Skeletal muscle tissue (tissue), 4 donors: ENCODE measurements around the gene PPIP5K1. TPM values are rescaled to one million over a fixed set of nuclear protein-coding genes. Genes with fewer than 3 reads are reported as not detected.

Experiments used
- H3K27ac ChIP-seq: one replicate; pipeline ENCODE4 v1.7.0; 2013; ENCODE audit warnings: mild to moderate bottlenecking, low read depth, low read length, inconsistent platforms
- H3K27me3 ChIP-seq, 3 donors: one replicate each; pipeline ENCODE4 v1.7.0; 2013; ENCODE audit warnings: low read length in 3 of 3; ENCODE audit not compliant: control insufficient read depth in 3 of 3, insufficient read depth in 3 of 3
- H3K36me3 ChIP-seq, 3 donors: one replicate each; pipeline ENCODE4 v1.7.0; 2013; ENCODE audit warnings: low read length in 3 of 3; ENCODE audit not compliant: control insufficient read depth in 3 of 3, insufficient read depth in 3 of 3
- H3K4me1 ChIP-seq, 3 donors: one replicate each; pipeline ENCODE4 v1.7.0; 2013; ENCODE audit warnings: low read length in 3 of 3, mild to moderate bottlenecking in 3 of 3; ENCODE audit not compliant: control insufficient read depth in 3 of 3, insufficient read depth in 3 of 3
- H3K4me3 ChIP-seq, 3 donors: one replicate each; pipeline ENCODE4 v1.7.0; 2013; ENCODE audit warnings: low read length in 3 of 3
- H3K9ac ChIP-seq, 3 donors: one replicate each; pipeline ENCODE4 v1.7.0; 2013; ENCODE audit warnings: low read length in 3 of 3, mild to moderate bottlenecking in 3 of 3, moderate library complexity in 2 of 3, low read depth in 1 of 3
- H3K9me3 ChIP-seq, 3 donors: one replicate each; pipeline ENCODE4 v1.7.0; 2013; ENCODE audit warnings: low read length in 3 of 3; ENCODE audit not compliant: control insufficient read depth in 3 of 3
- total RNA-seq: library from RNA; depleted of rRNA; stranded (reverse); fragments of >200 nt; gene quantifications from one replicate; pipeline ENCODE4 v1.2.3, GENCODE V29; 2014
- donor health status: Osteomylitis.

PPIP5K1 gene
- total RNA-seq, 1 donor from 2014 or later = 8.9 TPM

DNA sequence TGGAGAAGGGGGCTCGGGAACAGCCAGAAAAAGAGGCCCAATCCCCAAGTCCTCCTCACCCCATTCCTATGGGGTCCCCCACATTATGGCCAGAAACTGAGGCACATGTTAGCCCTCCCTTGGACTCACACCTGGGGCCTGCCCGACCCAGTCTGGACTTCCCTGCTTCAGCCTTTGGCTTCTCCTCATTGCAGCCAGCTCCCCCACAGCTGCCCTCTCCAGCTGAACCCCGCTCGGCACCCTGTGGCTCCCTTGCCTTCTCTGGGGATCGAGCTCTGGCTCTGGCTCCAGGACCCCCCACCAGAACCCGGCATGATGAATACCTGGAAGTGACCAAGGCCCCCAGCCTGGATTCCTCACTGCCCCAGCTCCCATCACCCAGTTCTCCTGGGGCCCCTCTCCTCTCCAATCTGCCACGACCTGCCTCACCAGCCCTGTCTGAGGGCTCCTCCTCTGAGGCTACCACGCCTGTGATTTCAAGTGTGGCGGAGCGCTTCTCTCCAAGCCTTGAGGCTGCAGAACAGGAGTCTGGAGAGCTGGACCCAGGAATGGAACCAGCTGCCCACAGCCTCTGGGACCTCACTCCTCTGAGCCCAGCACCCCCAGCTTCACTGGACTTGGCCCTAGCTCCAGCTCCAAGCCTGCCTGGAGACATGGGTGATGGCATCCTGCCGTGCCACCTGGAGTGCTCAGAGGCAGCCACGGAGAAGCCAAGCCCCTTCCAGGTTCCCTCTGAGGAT, 62.0 kb downstream of the PPIP5K1 start:
- Histone ChIP-seq H3K36me3 (peaks cover 9 to 20% (median 16%) of the 10 kb centered on the region in 3 donors), H3K9ac (no peak overlapping the region), H3K27ac (no peak overlapping the region), H3K4me3 (no peak overlapping the region), H3K9me3 (no peaks in the 10 kb centered on the region), H3K27me3 (no peaks in the 10 kb centered on the region), H3K4me1 (peaks cover 5 to 13% (median 10%) of the 10 kb centered on the region in 3 donors)

DNA sequence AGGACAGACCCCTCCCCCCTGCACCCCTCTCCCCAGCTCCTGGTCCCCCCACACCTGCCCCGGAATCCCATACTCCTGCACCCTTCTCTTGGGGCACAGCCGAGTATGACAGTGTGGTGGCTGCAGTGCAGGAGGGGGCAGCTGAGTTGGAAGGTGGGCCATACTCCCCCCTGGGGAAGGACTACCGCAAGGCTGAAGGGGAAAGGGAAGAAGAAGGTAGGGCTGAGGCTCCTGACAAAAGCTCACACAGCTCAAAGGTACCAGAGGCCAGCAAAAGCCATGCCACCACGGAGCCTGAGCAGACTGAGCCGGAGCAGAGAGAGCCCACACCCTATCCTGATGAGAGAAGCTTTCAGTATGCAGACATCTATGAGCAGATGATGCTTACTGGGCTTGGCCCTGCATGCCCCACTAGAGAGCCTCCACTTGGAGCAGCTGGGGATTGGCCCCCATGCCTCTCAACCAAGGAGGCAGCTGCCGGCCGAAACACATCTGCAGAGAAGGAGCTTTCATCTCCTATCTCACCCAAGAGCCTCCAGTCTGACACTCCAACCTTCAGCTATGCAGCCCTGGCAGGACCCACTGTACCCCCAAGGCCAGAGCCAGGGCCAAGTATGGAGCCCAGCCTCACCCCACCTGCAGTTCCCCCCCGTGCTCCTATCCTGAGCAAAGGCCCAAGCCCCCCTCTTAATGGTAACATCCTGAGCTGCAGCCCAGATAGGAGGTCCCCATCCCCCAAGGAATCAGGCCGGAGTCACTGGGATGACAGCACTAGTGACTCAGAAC, 62.8 kb downstream of the PPIP5K1 start:
- peaks cover 16 to 23% (median 16%) of the 10 kb centered on the region in 3 donors for H3K36me3 ChIP-seq
- H3K27ac ChIP-seq = no peak overlapping the region
- H3K4me1 ChIP-seq = peaks cover 5 to 13% (median 10%) of the 10 kb centered on the region in 3 donors
- H3K27me3 ChIP-seq = no peaks in the 10 kb centered on the region
- H3K4me3 ChIP-seq = no peak overlapping the region
- H3K9me3 ChIP-seq = no peaks in the 10 kb centered on the region
- no peak overlapping the region for H3K9ac ChIP-seq

DNA sequence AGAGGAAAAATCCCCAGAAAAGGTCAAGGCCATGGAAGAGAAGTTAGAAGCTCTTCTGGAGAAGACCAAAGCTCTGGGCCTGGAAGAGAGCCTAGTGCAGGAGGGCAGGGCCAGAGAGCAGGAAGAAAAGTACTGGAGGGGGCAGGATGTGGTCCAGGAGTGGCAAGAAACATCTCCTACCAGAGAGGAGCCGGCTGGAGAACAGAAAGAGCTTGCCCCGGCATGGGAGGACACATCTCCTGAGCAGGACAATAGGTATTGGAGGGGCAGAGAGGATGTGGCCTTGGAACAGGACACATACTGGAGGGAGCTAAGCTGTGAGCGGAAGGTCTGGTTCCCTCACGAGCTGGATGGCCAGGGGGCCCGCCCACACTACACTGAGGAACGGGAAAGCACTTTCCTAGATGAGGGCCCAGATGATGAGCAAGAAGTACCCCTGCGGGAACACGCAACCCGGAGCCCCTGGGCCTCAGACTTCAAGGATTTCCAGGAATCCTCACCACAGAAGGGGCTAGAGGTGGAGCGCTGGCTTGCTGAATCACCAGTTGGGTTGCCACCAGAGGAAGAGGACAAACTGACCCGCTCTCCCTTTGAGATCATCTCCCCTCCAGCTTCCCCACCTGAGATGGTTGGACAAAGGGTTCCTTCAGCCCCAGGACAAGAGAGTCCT, 63.6 kb downstream of the PPIP5K1 start:
- peaks cover 23 to 31% (median 24%) of the 10 kb centered on the region in 3 donors for H3K36me3 ChIP-seq
- no peak overlapping the region for H3K27ac ChIP-seq
- no peaks in the 10 kb centered on the region for H3K9me3 ChIP-seq
- no peaks in the 10 kb centered on the region for H3K27me3 ChIP-seq
- no peak overlapping the region for H3K9ac ChIP-seq
- peaks cover 0 to 11% (median 8%) of the 10 kb centered on the region in 3 donors for H3K4me1 ChIP-seq
- H3K4me3 ChIP-seq = no peak overlapping the region

DNA sequence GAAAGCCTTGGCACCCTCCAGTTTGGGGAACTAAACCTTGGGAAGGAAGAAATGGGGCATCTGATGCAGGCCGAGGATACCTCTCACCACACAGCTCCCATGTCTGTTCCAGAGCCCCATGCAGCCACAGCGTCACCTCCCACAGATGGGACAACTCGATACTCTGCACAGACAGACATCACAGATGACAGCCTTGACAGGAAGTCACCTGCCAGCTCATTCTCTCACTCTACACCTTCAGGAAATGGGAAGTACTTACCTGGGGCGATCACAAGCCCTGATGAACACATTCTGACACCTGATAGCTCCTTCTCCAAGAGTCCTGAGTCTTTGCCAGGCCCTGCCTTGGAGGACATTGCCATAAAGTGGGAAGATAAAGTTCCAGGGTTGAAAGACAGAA, 64.9 kb downstream of the PPIP5K1 start:
- no peak overlapping the region for H3K27ac ChIP-seq
- H3K4me3 ChIP-seq = no peak overlapping the region
- H3K36me3 ChIP-seq = peaks cover 26 to 43% (median 28%) of the 10 kb centered on the region in 3 donors
- H3K4me1 ChIP-seq = no peaks in the 10 kb centered on the region
- no peaks in the 10 kb centered on the region for H3K27me3 ChIP-seq
- no peaks in the 10 kb centered on the region for H3K9me3 ChIP-seq
- no peak overlapping the region for H3K9ac ChIP-seq

DNA sequence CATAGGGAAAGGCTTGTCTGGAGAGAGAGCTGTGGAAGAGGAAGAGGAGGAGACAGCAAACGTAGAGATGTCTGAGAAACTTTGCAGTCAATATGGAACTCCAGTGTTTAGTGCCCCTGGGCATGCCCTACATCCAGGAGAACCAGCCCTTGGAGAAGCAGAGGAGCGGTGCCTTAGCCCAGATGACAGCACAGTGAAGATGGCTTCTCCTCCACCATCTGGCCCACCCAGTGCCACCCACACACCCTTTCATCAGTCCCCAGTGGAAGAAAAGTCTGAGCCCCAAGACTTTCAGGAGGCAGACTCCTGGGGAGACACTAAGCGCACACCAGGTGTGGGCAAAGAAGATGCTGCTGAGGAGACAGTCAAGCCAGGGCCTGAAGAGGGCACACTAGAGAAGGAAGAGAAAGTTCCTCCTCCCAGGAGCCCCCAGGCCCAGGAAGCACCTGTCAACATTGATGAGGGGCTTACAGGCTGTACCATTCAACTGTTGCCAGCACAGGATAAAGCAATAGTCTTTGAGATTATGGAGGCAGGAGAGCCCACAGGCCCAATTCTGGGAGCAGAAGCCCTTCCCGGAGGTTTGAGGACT, 65.7 kb downstream of the PPIP5K1 start:
- H3K9me3 ChIP-seq = no peaks in the 10 kb centered on the region

DNA sequence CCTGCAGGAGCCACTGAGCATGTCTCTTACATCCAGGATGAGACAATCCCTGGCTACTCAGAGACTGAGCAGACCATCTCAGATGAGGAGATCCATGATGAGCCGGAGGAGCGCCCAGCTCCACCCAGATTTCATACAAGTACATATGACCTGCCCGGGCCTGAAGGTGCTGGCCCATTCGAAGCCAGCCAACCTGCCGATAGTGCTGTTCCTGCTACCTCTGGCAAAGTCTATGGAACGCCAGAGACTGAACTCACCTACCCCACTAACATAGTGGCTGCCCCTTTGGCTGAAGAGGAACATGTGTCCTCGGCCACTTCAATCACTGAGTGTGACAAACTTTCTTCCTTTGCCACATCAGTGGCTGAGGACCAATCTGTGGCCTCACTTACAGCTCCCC, 66.4 kb downstream of the PPIP5K1 start:
- Histone ChIP-seq H3K36me3 (peaks cover 26 to 43% (median 28%) of the 10 kb centered on the region in 3 donors), H3K27me3 (no peaks in the 10 kb centered on the region), H3K9ac (no peak overlapping the region), H3K4me3 (no peak overlapping the region), H3K9me3 (no peaks in the 10 kb centered on the region), H3K27ac (no peak overlapping the region), H3K4me1 (peaks cover 0 to 8% (median 5%) of the 10 kb centered on the region in 3 donors)

More for the DNA sequence above, 65.7 kb downstream of the PPIP5K1 start:
- H3K27me3 ChIP-seq = no peaks in the 10 kb centered on the region
- H3K9ac ChIP-seq = no peak overlapping the region
- peaks cover 26 to 43% (median 28%) of the 10 kb centered on the region in 3 donors for H3K36me3 ChIP-seq
- H3K4me1 ChIP-seq = peaks cover 0 to 2% (median 0%) of the 10 kb centered on the region in 3 donors
- no peak overlapping the region for H3K27ac ChIP-seq
- H3K4me3 ChIP-seq = no peak overlapping the region

DNA sequence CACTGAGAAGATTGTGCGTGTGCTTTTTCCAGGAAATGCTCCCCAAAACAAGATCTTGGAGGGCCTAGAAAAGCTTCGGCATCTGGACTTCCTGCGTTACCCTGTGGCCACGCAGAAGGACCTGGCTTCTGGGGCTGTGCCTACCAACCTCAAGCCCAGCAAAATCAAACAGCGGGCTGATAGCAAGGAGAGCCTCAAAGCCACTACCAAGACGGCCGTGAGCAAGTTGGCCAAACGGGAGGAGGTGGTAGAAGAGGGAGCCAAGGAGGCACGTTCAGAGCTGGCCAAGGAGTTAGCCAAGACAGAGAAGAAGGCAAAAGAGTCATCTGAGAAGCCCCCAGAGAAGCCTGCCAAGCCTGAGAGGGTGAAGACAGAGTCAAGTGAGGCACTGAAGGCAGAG, 67.8 kb downstream of the PPIP5K1 start:
- H3K9me3 ChIP-seq = no peaks in the 10 kb centered on the region
- H3K4me3 ChIP-seq = no peak overlapping the region
- H3K27me3 ChIP-seq = peaks cover 0 to 7% (median 6%) of the 10 kb centered on the region in 3 donors
- peaks cover 26 to 43% (median 28%) of the 10 kb centered on the region in 3 donors for H3K36me3 ChIP-seq
- no peak overlapping the region for H3K27ac ChIP-seq
- no peak overlapping the region for H3K9ac ChIP-seq
- H3K4me1 ChIP-seq = peaks cover 5 to 19% (median 16%) of the 10 kb centered on the region in 3 donors

DNA sequence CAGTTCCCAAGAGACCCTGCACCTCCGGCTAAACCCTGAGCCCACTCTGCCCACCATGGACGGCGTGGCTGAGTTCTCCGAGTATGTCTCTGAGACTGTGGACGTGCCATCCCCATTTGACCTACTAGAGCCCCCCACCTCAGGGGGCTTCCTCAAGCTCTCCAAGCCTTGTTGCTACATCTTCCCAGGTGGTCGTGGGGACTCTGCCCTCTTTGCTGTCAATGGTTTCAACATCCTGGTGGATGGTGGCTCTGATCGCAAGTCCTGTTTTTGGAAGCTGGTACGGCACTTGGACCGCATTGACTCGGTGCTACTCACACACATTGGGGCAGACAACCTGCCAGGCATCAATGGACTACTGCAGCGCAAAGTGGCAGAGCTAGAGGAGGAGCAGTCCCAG, 68.6 kb downstream of the PPIP5K1 start:
- Histone ChIP-seq H3K36me3 (peaks cover 25 to 43% (median 28%) of the 10 kb centered on the region in 3 donors), H3K9ac (no peak overlapping the region)

DNA sequence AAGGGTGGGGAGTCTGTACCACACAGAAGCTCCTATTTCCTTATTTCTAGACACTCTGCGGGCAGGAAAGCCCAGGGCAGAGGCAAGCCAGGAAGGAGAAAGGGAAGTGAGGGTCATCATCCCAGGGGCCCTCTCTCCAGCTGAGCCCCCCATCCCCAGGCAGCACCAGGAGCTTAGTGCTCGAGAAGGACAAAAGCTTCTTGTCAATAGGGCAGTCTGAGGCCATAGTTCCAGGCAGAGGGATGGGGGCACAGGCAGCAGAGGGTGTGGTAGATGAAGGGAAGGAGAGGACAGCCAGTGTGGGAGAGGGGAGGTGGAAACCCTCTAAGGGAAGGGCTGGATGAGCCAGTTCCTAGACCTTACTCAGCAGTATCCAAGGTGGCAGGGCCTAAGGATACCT, 69.9 kb downstream of the PPIP5K1 start:
- no peak overlapping the region for H3K9ac ChIP-seq
- H3K4me3 ChIP-seq = no peak overlapping the region
- no peaks in the 10 kb centered on the region for H3K9me3 ChIP-seq
- no peak overlapping the region for H3K27ac ChIP-seq
- peaks cover 0 to 8% (median 7%) of the 10 kb centered on the region in 3 donors for H3K27me3 ChIP-seq
- peaks cover 24 to 40% (median 25%) of the 10 kb centered on the region in 3 donors for H3K36me3 ChIP-seq
- peaks cover 21 to 37% (median 22%) of the 10 kb centered on the region in 3 donors for H3K4me1 ChIP-seq

More for the DNA sequence above, 68.6 kb downstream of the PPIP5K1 start:
- H3K27ac ChIP-seq = no peak overlapping the region
- no peak overlapping the region for H3K4me3 ChIP-seq
- H3K9me3 ChIP-seq = no peaks in the 10 kb centered on the region
- peaks cover 12 to 25% (median 19%) of the 10 kb centered on the region in 3 donors for H3K4me1 ChIP-seq
- peaks cover 0 to 7% (median 6%) of the 10 kb centered on the region in 3 donors for H3K27me3 ChIP-seq
